Neural crest cell (in vitro differentiated cells): ENCODE measurements around the gene TLR9. TPM values are rescaled to one million over a fixed set of nuclear protein-coding genes. Genes with fewer than 3 reads are reported as not detected.

Source experiments
- DNase-seq: peaks from one replicate; pipeline ENCODE4 v3.0.0; 2021; ENCODE audit warnings: low read depth, mixed read lengths, low spot score
- H3K27ac Mint-ChIP-seq: one replicate; pipeline ENCODE4 v1.8.0; 2021; ENCODE audit warnings: mild to moderate bottlenecking, mixed read lengths; ENCODE audit not compliant: unreplicated experiment
- H3K27me3 Mint-ChIP-seq: 2 replicates; pipeline ENCODE4 v1.8.0; 2021; ENCODE audit warnings: low read depth, mild to moderate bottlenecking, mixed read lengths
- H3K36me3 Mint-ChIP-seq: 2 replicates; pipeline ENCODE4 v1.8.0; 2021; ENCODE audit warnings: low read depth, mild to moderate bottlenecking, mixed read lengths
- H3K4me1 Mint-ChIP-seq: 2 replicates; pipeline ENCODE4 v1.8.0; 2021; ENCODE audit warnings: mixed read lengths
- H3K4me3 Mint-ChIP-seq: one replicate; pipeline ENCODE4 v1.8.0; 2021; ENCODE audit warnings: mild to moderate bottlenecking, mixed read lengths
- H3K9me3 Mint-ChIP-seq: 2 replicates; pipeline ENCODE4 v1.8.0; 2021; ENCODE audit warnings: mixed read lengths
- total RNA-seq: library from RNA; stranded (reverse); gene quantifications from 2 replicates; pipeline ENCODE4 v1.2.1, GENCODE V29; 2021
- TF ChIP-seq, protein P1 (sequence below): fragments of 200-600 bp; sonication (generic); conservative IDR thresholded peaks from 2 replicates; pipeline ENCODE4 v1.5.0; 2021; ENCODE audit warnings: antibody characterized with exemption, mild to moderate bottlenecking

The TLR9 gene
- total RNA-seq, 1 donor from 2014 or later = not detected

DNA sequence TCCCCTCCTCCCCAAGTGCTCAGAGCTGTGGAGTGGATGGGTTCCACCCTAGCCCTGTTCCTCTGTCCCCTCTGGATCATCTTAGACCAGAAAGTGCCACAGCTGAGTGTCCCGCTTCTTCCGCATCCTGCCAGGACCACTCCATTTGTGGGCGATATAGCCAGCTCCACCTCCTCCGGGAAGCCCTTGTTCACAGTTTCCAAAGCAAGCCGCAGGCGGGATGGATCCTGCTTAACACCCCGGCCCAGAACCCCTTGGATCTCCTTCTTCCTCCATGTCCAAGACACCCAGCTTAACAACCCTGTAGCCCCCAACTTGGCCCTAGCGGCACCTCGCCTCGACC, 28.0 kb downstream of the TLR9 start:
- Mint-ChIP-seq H3K4me1 (peaks cover 26% of the 10 kb centered on the region), H3K9me3 (no peaks in the 10 kb centered on the region), H3K4me3 (peak overlapping the region; percentile 99), H3K27me3 (no peaks in the 10 kb centered on the region), H3K36me3 (peaks cover 4% of the 10 kb centered on the region), H3K27ac (peak overlapping the region; percentile 64)
- no peak for DNase-seq
- TF ChIP-seq, protein P1, sequence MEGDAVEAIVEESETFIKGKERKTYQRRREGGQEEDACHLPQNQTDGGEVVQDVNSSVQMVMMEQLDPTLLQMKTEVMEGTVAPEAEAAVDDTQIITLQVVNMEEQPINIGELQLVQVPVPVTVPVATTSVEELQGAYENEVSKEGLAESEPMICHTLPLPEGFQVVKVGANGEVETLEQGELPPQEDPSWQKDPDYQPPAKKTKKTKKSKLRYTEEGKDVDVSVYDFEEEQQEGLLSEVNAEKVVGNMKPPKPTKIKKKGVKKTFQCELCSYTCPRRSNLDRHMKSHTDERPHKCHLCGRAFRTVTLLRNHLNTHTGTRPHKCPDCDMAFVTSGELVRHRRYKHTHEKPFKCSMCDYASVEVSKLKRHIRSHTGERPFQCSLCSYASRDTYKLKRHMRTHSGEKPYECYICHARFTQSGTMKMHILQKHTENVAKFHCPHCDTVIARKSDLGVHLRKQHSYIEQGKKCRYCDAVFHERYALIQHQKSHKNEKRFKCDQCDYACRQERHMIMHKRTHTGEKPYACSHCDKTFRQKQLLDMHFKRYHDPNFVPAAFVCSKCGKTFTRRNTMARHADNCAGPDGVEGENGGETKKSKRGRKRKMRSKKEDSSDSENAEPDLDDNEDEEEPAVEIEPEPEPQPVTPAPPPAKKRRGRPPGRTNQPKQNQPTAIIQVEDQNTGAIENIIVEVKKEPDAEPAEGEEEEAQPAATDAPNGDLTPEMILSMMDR = no peak

DNA sequence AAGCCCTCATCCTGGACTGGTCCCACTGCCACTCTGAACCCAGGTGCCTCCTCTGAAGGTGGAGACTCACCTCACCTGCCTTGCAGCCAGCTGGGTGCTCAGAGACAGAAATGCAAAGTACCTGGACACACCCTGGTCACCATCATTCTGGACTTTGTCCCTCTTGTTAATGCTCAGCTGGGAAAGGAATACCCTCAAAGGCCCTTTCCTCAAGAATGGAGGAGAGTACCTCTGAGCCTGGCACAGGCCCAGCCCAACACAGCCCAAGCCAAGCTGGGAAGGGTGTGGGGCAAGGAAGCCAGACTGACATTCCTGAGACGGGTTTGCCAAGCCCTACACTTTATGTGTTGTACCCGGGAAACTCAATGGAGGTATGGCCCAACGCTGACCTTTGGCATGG, 28.5 kb downstream of the TLR9 start:
- Mint-ChIP-seq H3K36me3 (peaks cover 3% of the 10 kb centered on the region), H3K27ac (no peak overlapping the region), H3K4me3 (peak overlapping the region; percentile 99), H3K4me1 (peaks cover 26% of the 10 kb centered on the region), H3K27me3 (no peaks in the 10 kb centered on the region), H3K9me3 (no peaks in the 10 kb centered on the region)
- DNase-seq = no peak
- TF ChIP-seq, protein P1 = no peak

DNA sequence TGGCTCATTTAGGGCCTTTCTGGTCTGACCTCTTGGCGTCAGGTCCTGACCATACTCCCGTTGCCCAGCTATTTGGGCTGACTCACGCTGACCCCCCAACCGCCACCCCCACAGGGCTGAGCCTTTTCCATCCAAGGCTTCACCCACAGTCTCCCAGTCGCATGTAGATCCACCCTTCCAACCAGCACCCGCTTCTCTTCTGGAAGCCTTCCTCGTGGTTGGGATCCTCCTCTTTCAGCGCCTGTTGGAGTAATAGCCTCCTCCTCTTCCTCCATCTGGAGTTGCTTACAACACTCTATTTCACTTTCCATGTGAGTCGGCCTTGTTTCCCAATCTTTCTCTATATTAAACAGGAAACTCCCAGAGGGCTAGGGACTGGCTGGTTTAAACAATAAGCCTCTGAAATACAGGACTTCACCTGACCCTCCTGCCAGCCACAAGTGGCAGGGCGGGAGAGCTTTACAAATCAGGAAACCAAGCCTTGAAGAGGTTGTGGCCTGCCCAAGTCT, 29.6 kb downstream of the TLR9 start:
- Mint-ChIP-seq H3K36me3 (peaks cover 3% of the 10 kb centered on the region), H3K4me3 (no peak overlapping the region), H3K4me1 (peaks cover 28% of the 10 kb centered on the region), H3K27me3 (no peaks in the 10 kb centered on the region), H3K27ac (no peak overlapping the region), H3K9me3 (no peaks in the 10 kb centered on the region)
- DNase-seq = no peak
- TF ChIP-seq, protein P1 = no peak

DNA sequence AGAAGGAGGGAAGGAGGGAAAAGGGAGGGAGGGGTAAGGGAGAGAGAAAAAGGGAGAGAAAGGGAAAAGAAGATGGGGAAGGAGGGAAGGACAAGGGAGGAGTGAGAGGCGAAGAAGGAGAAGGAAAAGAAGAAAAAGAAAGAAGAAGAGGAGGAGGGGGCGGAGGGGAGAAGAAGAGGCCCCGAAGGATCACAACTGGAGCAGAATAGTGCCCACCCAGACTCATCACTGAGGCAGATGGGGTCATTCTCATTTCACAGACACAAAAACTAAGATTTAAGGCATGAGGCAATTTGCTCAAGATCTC, 30.2 kb downstream of the TLR9 start:
- Mint-ChIP-seq H3K9me3 (no peaks in the 10 kb centered on the region), H3K27ac (no peak overlapping the region), H3K36me3 (peaks cover 2% of the 10 kb centered on the region), H3K4me1 (peaks cover 30% of the 10 kb centered on the region), H3K4me3 (no peak overlapping the region), H3K27me3 (no peaks in the 10 kb centered on the region)
- TF ChIP-seq, protein P1 = no peak
- DNase-seq = no peak

DNA sequence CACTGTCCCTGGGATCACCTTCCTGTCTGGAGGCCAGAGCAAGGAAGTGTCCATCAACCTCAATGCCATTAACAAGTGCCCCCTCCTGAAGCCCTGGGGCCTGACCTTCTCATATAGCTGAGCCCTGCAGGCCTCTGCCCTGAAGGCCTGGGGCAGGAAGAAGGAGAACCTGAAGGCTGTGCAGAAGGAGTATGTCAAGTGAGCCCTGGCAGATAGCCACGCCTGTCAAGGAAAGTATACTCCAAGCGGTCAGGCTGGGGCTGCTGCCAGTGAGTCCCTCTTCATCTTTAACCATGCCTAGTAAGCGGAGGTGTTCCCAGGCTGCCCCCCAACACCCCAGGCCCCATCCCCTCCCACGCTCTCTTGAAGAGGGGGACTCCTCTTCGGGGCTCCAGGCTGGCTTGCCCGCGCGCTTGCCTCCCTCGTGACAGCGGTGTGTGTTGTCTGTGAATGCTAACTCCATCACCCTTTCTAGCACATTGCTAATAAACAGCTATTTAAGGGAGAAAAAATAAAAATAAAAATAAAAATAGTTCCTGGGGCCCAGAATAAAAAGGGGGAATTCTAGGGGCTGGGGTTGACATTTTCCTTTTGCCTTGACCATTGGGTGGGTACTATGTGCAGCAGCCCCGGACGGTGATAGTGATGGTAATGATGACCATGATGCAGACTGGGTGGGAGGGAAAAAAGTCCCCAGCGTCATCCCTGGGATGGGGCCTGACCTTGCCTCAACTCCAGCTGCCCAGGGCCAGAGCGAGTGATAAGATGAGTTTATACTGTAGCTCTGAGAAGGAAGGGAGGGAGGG, 30.8 kb downstream of the TLR9 start:
- H3K9me3 Mint-ChIP-seq = no peaks in the 10 kb centered on the region
- no peaks in the 10 kb centered on the region for H3K27me3 Mint-ChIP-seq
- no peak overlapping the region for H3K4me3 Mint-ChIP-seq
- TF ChIP-seq, protein P1 = no peak
- peaks cover 27% of the 10 kb centered on the region for H3K4me1 Mint-ChIP-seq
- H3K27ac Mint-ChIP-seq = no peak overlapping the region
- no peak for DNase-seq
- no peaks in the 10 kb centered on the region for H3K36me3 Mint-ChIP-seq
